GM15510 (cell line): ENCODE data around the gene BTF3L4.

Source experiments
- POLR2A ChIP-seq: IDR thresholded peaks from 3 replicates; pipeline ENCODE4 v1.6.1; 2011; ENCODE audit warnings: borderline replicate concordance; ENCODE audit not compliant: insufficient read length; ENCODE audit errors: extremely low read depth

The BTF3L4 gene

DNA sequence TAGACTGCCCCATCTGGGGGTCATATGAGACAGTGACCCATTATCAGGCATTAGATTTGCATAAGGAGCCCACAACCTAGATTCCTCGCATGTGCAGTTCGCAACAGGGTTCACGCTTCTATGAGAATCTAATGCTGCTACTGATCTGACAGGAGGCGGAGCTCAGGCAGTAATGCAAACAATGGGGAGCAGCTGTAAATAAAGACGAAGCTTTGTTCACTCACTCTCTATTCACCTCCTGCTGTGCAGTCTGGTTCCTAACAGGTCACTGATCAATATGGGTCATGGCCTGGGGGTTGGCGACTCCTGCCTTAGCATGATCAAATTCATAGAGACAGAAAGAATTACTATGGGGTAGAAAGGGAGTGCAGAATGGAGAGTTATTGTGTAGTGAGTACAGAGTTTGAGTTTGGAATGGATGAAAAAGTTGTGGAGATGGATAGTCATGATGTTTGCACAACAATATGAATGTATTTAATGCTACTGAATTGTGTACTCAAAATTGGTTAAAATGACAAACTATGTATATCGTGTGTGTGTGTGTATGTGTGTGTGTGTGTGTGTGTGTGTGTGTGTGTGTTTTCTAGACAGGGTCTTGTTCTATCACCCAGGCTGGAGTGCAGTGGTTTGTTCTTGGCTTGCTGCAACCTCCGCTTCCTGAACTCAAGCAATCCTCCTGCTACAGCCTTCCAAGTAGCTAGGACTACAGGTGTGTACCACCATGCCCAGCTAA is 42.2 kb downstream of the BTF3L4 start:
- TF ChIP-seq POLR2A = no peak

DNA sequence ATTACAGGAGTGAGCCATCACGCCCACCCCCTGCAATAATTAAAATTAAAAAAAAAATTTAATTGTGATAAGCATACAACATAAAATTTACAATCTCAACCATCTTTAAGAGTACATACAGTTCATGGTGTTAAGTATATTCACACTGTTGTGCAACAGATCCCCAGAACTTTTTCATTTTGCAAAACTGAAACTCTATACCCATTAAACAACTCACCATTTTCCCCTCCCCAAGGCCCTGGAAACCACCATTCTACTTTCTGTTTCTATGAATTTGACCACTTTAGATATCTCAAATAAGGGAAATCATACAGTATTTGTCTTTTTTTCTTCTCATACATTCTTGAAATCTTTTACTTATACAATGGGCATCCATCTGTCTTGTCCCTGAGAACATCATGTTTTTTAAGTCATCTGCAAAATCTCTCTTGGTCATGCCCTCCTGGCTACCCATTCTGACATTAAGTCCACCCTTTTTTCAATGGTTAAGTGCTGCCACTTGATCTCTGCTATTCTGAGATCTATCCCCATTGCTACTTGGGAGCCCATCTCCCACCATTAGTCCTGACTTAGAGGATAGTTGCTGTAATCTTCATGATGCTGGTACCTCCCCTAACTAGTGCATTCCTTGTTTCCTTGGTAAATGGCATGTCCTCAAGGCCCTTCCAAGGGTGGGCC is 46.4 kb downstream of the BTF3L4 start:
- no peak for TF ChIP-seq POLR2A

DNA sequence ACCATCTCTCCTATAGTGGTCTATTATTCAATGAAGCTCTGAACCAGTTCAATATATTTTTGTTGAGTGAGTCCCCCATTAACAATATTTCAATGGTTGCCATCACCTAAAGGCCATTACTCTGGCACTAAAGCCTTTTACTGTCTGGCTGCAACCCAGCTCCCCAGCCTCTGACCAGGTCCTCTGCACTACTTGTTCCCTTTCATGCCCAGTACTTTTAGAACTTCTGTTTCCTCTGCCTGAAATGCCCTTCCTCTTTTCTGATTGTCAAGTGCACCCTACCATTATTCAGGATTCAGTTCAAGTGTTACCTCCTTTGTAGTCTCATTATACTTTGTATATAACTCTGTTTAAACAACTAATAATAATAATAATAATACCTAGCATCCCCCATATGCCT is 55.4 kb downstream of the BTF3L4 start:
- TF ChIP-seq POLR2A = no peak

DNA sequence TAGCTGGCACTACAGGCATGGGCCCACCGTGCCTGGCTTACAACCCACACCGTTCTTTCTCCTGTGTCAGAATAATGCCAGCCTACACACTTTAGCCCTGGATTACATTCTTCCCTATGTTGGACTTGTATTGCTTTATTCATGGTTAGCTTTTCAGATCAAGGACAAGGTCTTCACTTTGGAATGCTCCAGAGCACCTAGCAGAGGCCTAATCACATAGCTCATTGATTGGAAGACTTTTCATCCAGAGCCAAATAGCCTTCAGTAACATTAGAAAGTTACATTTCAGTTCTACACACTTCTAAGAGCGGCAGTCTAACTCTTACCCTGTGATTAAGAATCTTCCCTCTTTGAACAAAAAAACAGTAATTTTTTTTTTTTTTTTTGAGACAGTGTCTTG is 56.4 kb downstream of the BTF3L4 start:
- no peak for TF ChIP-seq POLR2A

DNA sequence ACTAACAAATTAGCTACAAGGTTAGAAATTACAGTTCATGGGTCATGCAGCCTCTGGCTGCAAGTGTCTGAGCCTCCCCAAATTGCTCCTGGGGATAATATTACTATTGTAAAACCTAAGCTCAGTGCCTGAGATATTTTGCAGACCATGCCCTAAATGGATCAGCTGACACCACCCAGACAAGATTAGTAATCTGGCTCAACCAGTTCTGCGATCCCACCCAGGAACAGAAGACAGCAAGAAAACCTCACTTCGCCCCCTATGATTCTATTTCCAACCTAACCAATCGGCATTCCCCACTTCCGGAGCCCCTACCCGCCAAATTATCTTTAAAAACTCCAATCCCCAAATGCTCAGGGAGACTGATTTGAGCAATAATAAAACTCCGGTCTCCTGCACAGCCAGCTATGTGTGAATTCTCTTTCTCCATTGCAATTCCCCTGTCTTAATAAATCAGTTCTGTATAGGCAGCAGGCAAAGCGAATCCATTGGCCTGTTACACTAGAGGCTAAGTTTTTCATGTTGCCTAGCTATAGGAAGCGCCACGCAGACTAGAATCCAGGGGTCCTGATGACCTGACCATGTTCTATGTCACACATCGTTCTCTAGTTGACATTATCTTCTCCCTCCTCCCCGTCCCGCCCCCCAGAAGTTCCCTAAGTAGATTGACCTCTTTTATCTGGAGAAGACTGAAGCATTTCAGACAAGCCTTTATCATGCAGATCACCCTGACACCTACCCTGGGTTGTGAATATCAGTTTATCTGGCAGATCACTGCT is 63.4 kb downstream of the BTF3L4 start:
- no peak for TF ChIP-seq POLR2A

DNA sequence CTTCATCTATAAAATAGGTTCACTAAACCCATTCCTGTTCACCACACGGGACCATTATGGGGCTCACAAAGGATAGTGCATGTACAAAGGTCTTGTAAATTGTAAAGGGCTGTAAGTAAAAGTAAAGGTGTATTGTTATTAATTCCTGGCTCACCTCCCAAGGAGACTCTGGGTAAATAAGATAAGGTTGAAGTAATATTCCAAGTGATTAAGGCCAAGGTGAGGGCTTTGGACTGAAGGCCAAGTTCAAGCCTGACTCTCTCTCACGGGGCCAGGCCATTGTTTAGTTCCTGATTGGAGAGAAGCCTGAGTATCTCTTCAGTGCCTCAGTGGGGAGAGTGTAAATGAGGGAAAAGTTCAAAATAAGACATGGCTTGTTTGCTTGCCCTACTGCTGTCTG is 66.3 kb downstream of the BTF3L4 start:
- no peak for TF ChIP-seq POLR2A

DNA sequence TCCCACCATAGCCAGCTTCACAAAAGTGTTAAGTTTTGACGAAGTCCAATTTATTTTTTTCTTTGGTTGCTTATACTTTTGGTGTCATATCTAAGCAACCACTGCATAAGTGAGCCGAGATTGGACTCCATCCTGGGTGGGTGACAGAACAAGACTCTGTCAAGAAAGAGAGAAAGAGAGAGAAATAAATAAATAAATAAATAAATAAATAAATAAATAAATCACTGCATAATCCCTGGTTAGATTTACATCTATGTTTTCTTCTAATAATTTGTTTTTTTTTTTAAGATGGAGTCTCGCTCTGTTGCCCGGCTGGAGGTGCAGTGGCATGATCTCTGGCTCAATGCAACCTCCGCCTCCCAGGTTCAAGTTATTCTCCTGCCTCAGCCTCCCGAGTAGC is 67.5 kb downstream of the BTF3L4 start:
- TF ChIP-seq POLR2A = no peak

DNA sequence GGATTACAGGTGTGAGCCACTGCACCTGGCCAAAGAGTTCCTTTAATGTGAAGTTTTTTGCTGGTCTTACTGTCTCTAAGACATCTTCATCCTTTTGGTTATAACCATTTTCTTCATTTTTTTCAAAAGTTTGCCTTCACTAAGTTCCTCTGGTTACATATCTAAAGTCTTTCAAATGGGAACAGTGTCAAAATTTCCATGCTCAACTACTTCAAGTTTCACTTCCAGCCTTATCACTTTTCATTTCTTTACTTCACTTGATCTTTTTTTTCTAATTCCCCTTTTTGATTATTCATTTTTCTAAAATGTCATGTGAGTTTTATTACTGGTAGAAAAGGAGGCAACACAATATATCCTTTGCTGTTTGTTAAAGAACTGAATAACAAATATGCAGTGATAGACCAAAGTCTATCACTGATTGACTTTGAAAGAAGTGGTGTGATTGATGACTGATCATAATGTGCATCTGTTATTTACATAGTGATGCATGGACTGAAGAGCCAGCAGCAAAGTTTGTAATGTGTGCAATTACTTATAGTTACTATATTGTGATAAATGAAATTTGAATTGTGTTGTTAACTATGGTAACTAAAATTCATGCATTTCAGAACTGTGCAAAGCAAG is 69.8 kb downstream of the BTF3L4 start:
- TF ChIP-seq POLR2A = no peak

DNA sequence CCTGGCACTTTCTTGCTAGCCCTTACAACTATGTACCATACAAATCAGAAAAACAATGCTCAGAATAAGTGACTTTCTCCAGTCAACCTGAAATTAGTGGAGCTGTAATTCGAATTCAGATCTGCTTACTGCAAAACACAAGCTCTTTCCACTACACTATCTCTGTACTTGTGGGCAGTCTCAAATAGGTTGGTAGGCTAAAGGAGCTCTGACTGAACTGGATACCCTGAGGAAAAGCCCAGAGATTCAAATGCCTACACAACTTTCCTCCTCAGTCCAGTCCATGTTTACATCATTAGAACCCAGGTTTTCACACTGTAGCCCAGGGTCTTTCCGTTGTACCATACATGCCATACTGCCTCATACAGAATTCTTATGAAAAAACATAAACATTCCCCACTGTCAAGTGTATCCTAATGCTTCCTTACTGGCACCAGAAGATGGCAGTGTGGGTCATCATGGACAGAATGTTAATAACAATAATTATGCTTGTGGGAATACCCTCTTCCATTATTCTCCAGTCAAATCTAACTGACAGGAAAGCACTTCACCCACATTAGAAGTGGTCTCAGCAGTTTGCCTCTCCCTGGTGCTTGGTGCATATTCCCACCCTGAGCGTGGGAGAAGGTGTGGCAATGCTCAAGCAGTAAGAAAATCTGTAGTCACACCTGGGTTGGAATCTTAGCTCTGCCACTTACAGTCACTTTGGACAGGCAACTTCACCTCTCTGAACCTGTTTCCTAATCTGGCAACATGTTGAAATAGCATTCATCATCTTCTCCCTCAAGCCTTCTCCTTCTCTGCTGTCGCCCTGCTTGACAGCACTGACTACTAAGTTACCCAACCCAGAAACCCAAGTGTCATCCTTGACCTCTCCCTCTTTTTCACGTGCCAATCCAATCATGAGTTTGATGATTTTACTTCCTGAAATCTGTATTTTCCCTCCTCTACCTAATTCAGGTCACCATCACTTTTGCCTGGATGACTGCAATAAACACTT is 71.4 kb downstream of the BTF3L4 start:
- TF ChIP-seq POLR2A = no peak

DNA sequence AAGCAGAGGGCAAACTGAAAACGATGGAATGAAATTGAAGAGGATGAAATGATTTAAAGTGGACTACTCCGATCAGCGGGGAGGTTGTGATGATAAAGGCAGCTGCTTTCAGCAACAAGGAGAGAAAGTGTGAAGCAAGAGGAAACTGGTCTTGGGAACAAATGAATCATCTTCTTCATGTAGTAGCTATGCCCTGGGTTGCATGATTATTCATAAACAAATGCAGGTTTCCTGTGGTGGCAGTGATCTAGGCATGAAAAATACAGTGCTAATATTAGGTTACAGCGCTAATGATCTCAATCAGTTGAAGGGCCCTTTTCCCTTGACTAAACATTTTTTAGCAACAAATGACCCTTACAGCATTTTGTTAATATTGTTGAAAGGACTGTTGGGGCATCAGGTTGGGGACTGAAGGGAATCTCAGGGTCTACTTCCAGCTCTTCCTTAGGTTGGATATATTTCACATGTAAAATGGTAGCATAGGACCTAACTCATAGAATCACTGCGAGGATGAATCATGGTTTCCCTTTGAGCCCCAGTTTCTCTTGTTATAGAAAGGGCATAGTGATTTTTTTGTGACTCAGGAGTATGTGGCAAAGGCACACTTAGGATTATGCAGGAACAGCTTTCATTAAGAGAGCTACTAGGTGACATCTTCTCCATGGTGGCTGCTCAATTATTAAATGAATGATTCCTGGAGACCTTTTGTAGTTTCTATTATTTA is 83.9 kb downstream of the BTF3L4 start:
- no peak for TF ChIP-seq POLR2A
